Hepatocyte (in vitro differentiated cells): ENCODE measurements around the gene BCL2. TPM values are rescaled to one million over a fixed set of nuclear protein-coding genes. Genes with fewer than 3 reads are reported as not detected.

ENCODE experiments used
- DNase-seq: peaks from one replicate; pipeline ENCODE4 v3.0.0-alpha.2; 2016; ENCODE audit warnings: low spot score
- H2AFZ ChIP-seq: fragments of 200-600 bp; sonication (generic); 2 replicates; pipeline ENCODE4 v1.6.0; 2016; ENCODE audit warnings: antibody characterized with exemption, mild to moderate bottlenecking
- H3K27ac ChIP-seq: fragments of 200-600 bp; sonication (generic); 2 replicates; pipeline ENCODE4 v1.5.1; 2016; ENCODE audit warnings: mild to moderate bottlenecking
- H3K27me3 ChIP-seq: fragments of 200-600 bp; sonication (generic); 2 replicates; pipeline ENCODE4 v1.6.1; 2016
- H3K36me3 ChIP-seq: fragments of 200-600 bp; sonication (generic); replicated peaks from 2 replicates; pipeline ENCODE4 v1.5.1; 2016; ENCODE audit warnings: low read depth; ENCODE audit not compliant: insufficient read depth
- H3K4me1 ChIP-seq: fragments of 200-600 bp; sonication (generic); 2 replicates; pipeline ENCODE4 v1.5.1; 2016; ENCODE audit warnings: mild to moderate bottlenecking, moderate library complexity; ENCODE audit not compliant: insufficient read depth
- H3K4me2 ChIP-seq: fragments of 200-600 bp; sonication (generic); 2 replicates; pipeline ENCODE4 v1.6.0; 2016
- H3K4me3 ChIP-seq: fragments of 200-600 bp; sonication (generic); 2 replicates; pipeline ENCODE4 v1.5.1; 2016; ENCODE audit warnings: mild to moderate bottlenecking
- H3K79me2 ChIP-seq: fragments of 200-600 bp; sonication (generic); 2 replicates; pipeline ENCODE4 v1.6.0; 2017; ENCODE audit warnings: mild to moderate bottlenecking
- H3K9me2 ChIP-seq: fragments of 200-600 bp; sonication (generic); replicated peaks from 2 replicates; pipeline ENCODE4 v1.6.0; 2017; ENCODE audit warnings: mild to moderate bottlenecking; ENCODE audit not compliant: insufficient read depth
- H3K9me3 ChIP-seq: fragments of 200-600 bp; sonication (generic); 2 replicates; pipeline ENCODE4 v1.5.1; 2016; ENCODE audit warnings: low read depth, mild to moderate bottlenecking
- H4K20me1 ChIP-seq: fragments of 200-600 bp; sonication (generic); 2 replicates; pipeline ENCODE4 v1.6.0; 2016; ENCODE audit warnings: mild to moderate bottlenecking; ENCODE audit not compliant: insufficient read depth, poor library complexity, severe bottlenecking
- EZH2 ChIP-seq: fragments of 200-600 bp; sonication (generic); IDR thresholded peaks from 2 replicates; pipeline ENCODE4 v1.6.1; 2016; ENCODE audit warnings: antibody characterized with exemption, mild to moderate bottlenecking, borderline replicate concordance
- EZH2phosphoT487 ChIP-seq: fragments of 200-600 bp; sonication (generic); IDR thresholded peaks from one replicate; pipeline ENCODE4 v1.6.1; 2018; ENCODE audit warnings: antibody characterized with exemption, mild to moderate bottlenecking, low read depth, moderate library complexity; ENCODE audit not compliant: unreplicated experiment, severe bottlenecking
- WGBS: methylation state at CpG from one replicate; pipeline ENCODE4 v1.1.6; 2016; ENCODE audit warnings: low lambda C conversion rate; ENCODE audit errors: missing lambda C conversion rate; 5-methylcytosine and 5-hydroxymethylcytosine counted together
- polyA plus RNA-seq: library from polyadenylated mRNA; unstranded; fragments of >200 nt; fragmentation: Nextera tagmentation; extraction: Ambion mirVana; gene quantifications from 2 replicates; pipeline ENCODE4 v1.2.1, GENCODE V29; 2016
- total RNA-seq: library from RNA; depleted of rRNA; stranded (reverse); fragments of >200 nt; gene quantifications from 2 replicates; pipeline ENCODE4 v1.2.3, GENCODE V29; 2014
- TF ChIP-seq, protein P1 (sequence below): fragments of 200-600 bp; sonication (generic); IDR thresholded peaks from 2 replicates; pipeline ENCODE4 v1.5.1; 2016; ENCODE audit warnings: antibody characterized with exemption, mild to moderate bottlenecking; ENCODE audit not compliant: poor library complexity

Gene BCL2
- total and polyA plus RNA-seq, 2 experiments from 2014 or later, result 1.0 to 11.4 TPM

DNA sequence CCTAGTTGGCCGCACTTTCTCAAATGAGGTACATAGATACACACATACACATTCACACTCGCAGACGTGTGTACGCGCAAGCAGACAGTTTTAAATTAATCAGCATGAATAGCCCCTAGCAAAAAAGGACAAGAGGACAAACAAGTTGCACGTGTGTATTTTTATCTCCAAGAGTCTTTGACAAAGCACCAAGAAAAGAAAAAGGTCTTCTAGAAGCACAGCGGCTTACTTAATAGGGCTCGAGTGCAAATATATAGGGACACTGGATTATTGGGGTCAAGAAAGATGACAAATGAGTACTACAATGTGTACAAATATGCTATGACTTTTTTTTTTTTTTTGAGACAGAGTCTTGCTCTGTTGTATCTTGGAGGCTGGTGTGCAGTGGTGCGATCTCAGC, 1.7 kb upstream of the BCL2 start:
- Histone ChIP-seq H3K4me1 (peaks cover 13% of the 10 kb centered on the region), H3K79me2 (peaks cover 3% of the 10 kb centered on the region), H3K27me3 (peaks cover 14% of the 10 kb centered on the region), H3K4me3 (peak overlapping the region; percentile 22), H3K36me3 (no peaks in the 10 kb centered on the region), H3K27ac (peak overlapping the region; percentile 63), H3K9me3 (no peaks in the 10 kb centered on the region), H2AFZ (peak overlapping the region; percentile 92), H4K20me1 (peaks cover 7% of the 10 kb centered on the region), H3K4me2 (peak overlapping the region; percentile 91), H3K9me2 (no peaks in the 10 kb centered on the region)
- no peak for DNase-seq
- TF ChIP-seq, protein P1, sequence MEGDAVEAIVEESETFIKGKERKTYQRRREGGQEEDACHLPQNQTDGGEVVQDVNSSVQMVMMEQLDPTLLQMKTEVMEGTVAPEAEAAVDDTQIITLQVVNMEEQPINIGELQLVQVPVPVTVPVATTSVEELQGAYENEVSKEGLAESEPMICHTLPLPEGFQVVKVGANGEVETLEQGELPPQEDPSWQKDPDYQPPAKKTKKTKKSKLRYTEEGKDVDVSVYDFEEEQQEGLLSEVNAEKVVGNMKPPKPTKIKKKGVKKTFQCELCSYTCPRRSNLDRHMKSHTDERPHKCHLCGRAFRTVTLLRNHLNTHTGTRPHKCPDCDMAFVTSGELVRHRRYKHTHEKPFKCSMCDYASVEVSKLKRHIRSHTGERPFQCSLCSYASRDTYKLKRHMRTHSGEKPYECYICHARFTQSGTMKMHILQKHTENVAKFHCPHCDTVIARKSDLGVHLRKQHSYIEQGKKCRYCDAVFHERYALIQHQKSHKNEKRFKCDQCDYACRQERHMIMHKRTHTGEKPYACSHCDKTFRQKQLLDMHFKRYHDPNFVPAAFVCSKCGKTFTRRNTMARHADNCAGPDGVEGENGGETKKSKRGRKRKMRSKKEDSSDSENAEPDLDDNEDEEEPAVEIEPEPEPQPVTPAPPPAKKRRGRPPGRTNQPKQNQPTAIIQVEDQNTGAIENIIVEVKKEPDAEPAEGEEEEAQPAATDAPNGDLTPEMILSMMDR, result no peak
- no peak for TF ChIP-seq EZH2
- TF ChIP-seq EZH2phosphoT487, result no peak
- 78% methylated on average over 9 of the region's 9 CpGs for WGBS

DNA sequence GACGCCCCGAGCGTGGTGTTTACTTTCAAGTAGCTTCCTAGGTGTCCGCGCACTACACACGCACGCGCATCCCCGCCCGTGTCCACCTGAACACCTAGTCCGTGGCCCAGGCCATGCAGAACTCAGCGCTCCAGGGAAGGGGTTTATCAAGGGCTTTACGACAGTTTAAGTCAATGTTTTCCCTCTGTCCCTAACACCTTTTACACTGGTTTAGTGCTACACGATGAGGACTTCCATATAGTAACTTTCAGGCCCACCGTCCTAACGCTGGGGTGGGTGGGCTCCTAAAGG, 1.4 kb upstream of the BCL2 start:
- Histone ChIP-seq H4K20me1 (peaks cover 7% of the 10 kb centered on the region), H3K79me2 (peaks cover 3% of the 10 kb centered on the region), H3K4me2 (peak overlapping the region; percentile 91), H3K9me2 (no peaks in the 10 kb centered on the region), H3K27me3 (peaks cover 14% of the 10 kb centered on the region), H3K36me3 (no peaks in the 10 kb centered on the region), H2AFZ (peak overlapping the region; percentile 92), H3K9me3 (no peaks in the 10 kb centered on the region), H3K4me1 (peaks cover 13% of the 10 kb centered on the region), H3K27ac (peak overlapping the region; percentile 63), H3K4me3 (peak overlapping the region; percentile 22)
- WGBS, result 22% methylated on average over 16 of the region's 16 CpGs
- DNase-seq, result no peak
- TF ChIP-seq EZH2 (no peak), EZH2phosphoT487 (no peak)
- TF ChIP-seq, protein P1, result no peak

DNA sequence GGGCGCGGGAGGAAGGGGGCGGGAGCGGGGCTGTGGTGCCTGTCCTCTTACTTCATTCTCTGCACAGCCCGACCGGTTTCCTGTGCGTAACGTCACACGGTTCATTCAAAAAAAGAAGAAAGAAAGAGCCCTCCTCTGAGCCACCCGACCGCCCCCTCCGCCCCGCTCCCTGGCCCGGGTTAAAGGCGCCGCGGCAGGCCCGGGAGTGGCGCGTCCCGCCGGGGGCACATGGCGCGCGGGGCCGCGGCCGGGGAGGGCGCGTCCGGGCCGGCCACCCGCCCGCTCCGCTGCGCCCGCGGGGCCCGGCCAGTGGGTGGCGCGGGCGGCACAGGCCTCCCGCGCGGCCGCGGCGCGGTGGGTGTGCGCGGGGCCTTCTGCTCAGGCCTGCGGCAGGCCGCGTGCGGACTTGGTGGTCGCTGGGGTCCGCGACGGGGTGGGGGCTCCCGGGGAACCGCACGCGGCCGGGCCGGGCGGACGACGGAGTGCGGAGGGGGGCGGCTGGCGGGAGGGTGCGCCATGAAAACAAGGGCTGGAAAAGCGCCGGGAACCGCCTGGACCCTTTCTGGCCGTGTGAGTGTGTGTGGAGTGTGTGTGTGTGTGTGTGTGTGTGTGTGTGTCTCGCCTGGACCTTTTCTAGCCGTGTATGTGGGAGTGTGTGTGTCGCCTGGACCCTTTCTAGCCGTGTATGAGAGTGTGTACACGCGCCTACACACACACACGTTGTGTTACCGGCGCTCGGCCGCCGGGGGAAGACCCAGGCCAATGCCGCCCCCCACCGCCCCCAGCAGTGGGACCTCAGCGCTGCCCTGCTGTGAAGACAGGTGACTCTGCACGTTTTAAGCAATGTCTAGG, 780 bp upstream of the BCL2 start:
- Histone ChIP-seq H3K4me1 (peaks cover 13% of the 10 kb centered on the region), H3K27me3 (peaks cover 14% of the 10 kb centered on the region), H2AFZ (peak overlapping the region; percentile 92), H3K9me2 (no peaks in the 10 kb centered on the region), H4K20me1 (peaks cover 12% of the 10 kb centered on the region), H3K36me3 (no peaks in the 10 kb centered on the region), H3K79me2 (peaks cover 3% of the 10 kb centered on the region), H3K4me3 (peak overlapping the region; percentile 22), H3K9me3 (no peaks in the 10 kb centered on the region), H3K4me2 (peak overlapping the region; percentile 91), H3K27ac (peak overlapping the region; percentile 63)
- WGBS, result 1% methylated on average over 31 of the region's 92 CpGs
- DNase-seq, result peak; percentile 83
- TF ChIP-seq, protein P1, result peak; percentile 15
- TF ChIP-seq EZH2phosphoT487, result no peak
